Osteocyte (in vitro differentiated cells): Measurements from ENCODE around the gene GLUL. TPM values are rescaled to one million over a fixed set of nuclear protein-coding genes. Genes with fewer than 3 reads are reported as not detected.

Experiments used
- DNase-seq: peaks from one replicate; pipeline ENCODE4 v3.0.0; 2021; ENCODE audit warnings: mixed read lengths; ENCODE audit not compliant: unreplicated experiment; ENCODE audit errors: extremely low spot score
- H3K27ac Mint-ChIP-seq: one replicate; pipeline ENCODE4 v1.8.0; 2021; ENCODE audit warnings: mild to moderate bottlenecking, mixed read lengths; ENCODE audit not compliant: unreplicated experiment
- H3K27me3 Mint-ChIP-seq: one replicate; pipeline ENCODE4 v1.8.0; 2021; ENCODE audit warnings: mixed read lengths; ENCODE audit not compliant: unreplicated experiment
- H3K36me3 Mint-ChIP-seq: one replicate; pipeline ENCODE4 v1.8.0; 2021; ENCODE audit warnings: mixed read lengths; ENCODE audit not compliant: unreplicated experiment
- H3K4me1 Mint-ChIP-seq: one replicate; pipeline ENCODE4 v1.8.0; 2021; ENCODE audit warnings: mixed read lengths; ENCODE audit not compliant: unreplicated experiment
- H3K4me3 Mint-ChIP-seq: one replicate; pipeline ENCODE4 v1.8.0; 2021; ENCODE audit warnings: mild to moderate bottlenecking, moderate library complexity, mixed read lengths; ENCODE audit not compliant: unreplicated experiment
- H3K9me3 Mint-ChIP-seq: one replicate; pipeline ENCODE4 v1.8.0; 2021; ENCODE audit warnings: mixed read lengths; ENCODE audit not compliant: unreplicated experiment
- total RNA-seq: library from RNA; stranded (reverse); gene quantifications from 2 replicates; pipeline ENCODE4 v1.2.1, GENCODE V29; 2021
- TF ChIP-seq, protein P1 (sequence below): fragments of 200-600 bp; sonication (generic); IDR thresholded peaks from 2 replicates; pipeline ENCODE4 v1.5.0; 2021; ENCODE audit warnings: antibody characterized with exemption, mild to moderate bottlenecking, moderate library complexity

GLUL gene
- total RNA-seq, 1 donor from 2014 or later = 253 TPM

DNA sequence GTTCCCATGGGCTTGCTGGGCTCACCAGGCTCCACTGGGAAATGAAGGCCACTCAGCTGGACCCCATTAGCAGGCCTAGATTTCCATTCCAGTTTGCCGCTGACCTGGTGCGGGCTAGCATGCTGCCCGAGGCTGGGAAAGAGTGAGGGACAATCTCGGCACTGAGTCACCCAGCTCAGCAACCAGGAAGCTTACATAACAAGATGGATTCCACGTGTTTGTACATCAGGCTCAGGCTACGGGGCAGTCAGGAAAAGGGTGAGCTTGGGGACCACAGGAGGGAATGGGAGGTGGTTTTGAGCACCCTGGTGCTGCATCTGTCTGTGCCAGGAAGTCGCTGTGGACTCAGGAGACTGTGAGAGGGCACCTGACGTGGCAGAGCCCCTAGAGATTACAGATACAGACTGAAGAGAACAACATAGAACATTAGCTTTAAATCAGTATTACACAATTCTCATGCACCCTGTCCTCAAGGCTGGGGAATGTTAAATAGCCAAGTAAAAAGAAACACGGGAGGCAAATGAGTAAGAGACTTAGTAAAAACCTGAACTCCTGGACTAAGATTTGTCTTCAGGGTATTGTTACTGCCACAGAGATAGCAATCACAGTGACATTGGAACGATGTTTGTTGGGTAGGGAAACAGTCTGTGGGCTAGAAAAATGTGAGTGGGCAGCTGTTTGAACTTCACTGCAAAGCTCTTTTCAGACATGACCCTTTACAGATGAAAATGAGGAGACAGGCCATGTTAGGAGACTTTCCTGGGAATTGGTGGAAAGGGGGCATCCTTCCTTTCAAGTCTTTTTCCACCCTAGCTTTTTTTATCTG lies 51.1 kb downstream of the GLUL start:
- DNase-seq = no peak
- no peaks in the 10 kb centered on the region for H3K9me3 Mint-ChIP-seq
- H3K36me3 Mint-ChIP-seq = no peaks in the 10 kb centered on the region
- H3K4me1 Mint-ChIP-seq = peaks cover 15% of the 10 kb centered on the region
- peaks cover 7% of the 10 kb centered on the region for H3K27me3 Mint-ChIP-seq
- TF ChIP-seq, protein P1, sequence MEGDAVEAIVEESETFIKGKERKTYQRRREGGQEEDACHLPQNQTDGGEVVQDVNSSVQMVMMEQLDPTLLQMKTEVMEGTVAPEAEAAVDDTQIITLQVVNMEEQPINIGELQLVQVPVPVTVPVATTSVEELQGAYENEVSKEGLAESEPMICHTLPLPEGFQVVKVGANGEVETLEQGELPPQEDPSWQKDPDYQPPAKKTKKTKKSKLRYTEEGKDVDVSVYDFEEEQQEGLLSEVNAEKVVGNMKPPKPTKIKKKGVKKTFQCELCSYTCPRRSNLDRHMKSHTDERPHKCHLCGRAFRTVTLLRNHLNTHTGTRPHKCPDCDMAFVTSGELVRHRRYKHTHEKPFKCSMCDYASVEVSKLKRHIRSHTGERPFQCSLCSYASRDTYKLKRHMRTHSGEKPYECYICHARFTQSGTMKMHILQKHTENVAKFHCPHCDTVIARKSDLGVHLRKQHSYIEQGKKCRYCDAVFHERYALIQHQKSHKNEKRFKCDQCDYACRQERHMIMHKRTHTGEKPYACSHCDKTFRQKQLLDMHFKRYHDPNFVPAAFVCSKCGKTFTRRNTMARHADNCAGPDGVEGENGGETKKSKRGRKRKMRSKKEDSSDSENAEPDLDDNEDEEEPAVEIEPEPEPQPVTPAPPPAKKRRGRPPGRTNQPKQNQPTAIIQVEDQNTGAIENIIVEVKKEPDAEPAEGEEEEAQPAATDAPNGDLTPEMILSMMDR = no peak
- H3K4me3 Mint-ChIP-seq = peak overlapping the region; percentile 28
- peak overlapping the region; percentile 90 for H3K27ac Mint-ChIP-seq

DNA sequence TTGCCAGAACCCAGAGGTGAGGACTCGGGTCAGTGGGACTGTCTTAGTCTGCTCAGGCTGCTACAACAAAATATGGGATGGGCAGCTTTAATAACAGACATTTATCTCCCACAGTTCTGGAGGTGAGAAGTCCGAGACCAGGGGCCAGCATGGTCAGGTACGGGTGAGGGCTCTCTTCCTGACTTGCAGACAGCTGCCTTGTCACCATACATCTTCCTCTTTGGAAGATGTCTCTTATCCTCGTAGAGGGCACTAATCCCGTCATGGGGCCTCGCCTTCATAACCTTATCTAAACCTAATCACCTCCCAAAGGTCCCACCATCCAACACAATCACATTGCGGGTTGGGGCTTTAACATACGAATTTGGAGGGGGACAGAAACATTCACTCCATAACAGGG lies 51.9 kb downstream of the GLUL start:
- Mint-ChIP-seq H3K36me3 (no peaks in the 10 kb centered on the region), H3K27me3 (peaks cover 9% of the 10 kb centered on the region), H3K4me3 (no peak overlapping the region), H3K9me3 (no peaks in the 10 kb centered on the region), H3K4me1 (peaks cover 15% of the 10 kb centered on the region), H3K27ac (no peak overlapping the region)
- TF ChIP-seq, protein P1 = no peak
- DNase-seq = no peak

DNA sequence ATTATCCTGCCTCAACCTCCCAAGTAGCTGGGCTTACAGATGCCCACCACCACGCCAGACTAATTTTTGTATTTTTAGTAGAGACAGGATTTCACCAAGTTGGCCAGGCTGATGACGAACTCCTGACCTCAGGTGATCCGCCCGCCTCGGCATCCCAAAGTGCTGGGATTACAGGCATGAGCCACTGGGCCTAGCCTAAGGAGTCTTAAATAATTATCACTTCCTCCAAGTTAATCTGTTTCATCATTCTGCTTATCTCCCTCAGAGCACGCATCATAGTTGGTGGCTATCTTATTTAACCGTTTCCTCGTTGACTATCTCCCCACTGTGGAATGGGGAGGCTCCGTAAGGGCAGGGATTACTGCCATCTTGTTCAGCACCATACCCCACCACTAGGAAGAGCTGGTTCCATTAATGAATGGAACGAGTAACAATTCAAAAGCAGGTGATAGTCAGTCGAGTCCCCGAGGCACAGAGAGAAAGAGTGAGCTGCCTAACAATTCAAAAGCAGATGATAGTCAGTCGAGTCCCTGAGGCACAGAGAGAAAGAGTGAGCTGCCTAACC lies 52.7 kb downstream of the GLUL start:
- no peaks in the 10 kb centered on the region for H3K9me3 Mint-ChIP-seq
- peaks cover 15% of the 10 kb centered on the region for H3K4me1 Mint-ChIP-seq
- H3K27me3 Mint-ChIP-seq = peaks cover 9% of the 10 kb centered on the region
- H3K4me3 Mint-ChIP-seq = no peak overlapping the region
- TF ChIP-seq, protein P1 = no peak
- no peak overlapping the region for H3K27ac Mint-ChIP-seq
- DNase-seq = no peak
- no peaks in the 10 kb centered on the region for H3K36me3 Mint-ChIP-seq

DNA sequence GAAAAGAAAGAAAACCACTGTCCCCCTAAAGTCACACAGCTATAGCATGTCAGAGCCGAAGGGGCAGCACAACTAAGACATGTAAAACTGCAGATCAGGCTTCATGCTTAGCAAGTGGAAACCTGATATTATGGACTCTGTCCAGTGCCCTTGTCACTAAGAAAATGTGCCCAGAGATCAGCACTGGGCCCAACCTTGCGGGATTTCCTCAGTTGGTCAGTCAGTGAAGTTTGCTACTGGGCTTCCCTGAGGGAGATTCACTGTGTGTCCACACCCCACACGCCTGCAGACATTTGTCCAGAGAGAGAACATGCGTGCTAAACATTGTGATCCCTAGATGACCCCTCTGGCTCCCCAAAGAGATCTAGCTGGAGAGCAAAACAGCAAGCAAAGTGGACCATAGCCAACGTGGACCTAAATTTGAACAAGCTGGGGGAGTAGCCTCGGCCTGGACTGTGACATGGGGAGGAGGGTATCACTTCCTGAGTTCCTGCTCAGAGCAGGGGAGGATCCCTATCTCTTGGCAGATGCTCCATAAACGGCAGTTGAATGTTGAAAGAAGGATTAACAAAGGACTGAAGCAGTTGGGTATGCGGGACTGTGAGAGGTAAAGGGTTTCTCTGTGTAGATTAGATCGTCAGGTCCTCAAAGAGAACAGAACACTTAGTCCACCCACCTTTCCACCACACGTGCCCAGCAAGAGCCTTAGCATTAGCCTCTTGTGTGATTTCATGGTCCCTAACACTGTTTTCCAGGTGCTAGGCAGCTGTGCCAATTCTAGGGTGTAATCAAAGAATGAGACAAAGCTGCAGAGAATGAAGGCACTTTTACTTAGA lies 53.6 kb downstream of the GLUL start:
- Mint-ChIP-seq H3K9me3 (no peaks in the 10 kb centered on the region), H3K4me1 (peaks cover 15% of the 10 kb centered on the region), H3K36me3 (no peaks in the 10 kb centered on the region), H3K4me3 (no peak overlapping the region), H3K27me3 (peaks cover 9% of the 10 kb centered on the region), H3K27ac (no peak overlapping the region)
- TF ChIP-seq, protein P1 = no peak
- DNase-seq = no peak
